BLaER1 treated with 17β-estradiol and CSF1 and Interleukin-3, amounts not matched to agents 10 nM and 100 nM (cell line): ENCODE measurements around the gene TMEM52.

Source experiments
- H3K27ac ChIP-seq, 11 experiments: shearing (Covaris generic); formaldehyde crosslinking; 2 replicates each; pipeline ENCODE4 v1.8.1; 2022
- H3K27me3 ChIP-seq, 11 experiments: shearing (Covaris generic); formaldehyde crosslinking; 2 replicates each; pipeline ENCODE4 v1.8.1; 2022
- H3K36me3 ChIP-seq, 11 experiments: shearing (Covaris generic); formaldehyde crosslinking; 2 replicates each; pipeline ENCODE4 v1.8.1; 2022
- H3K4me1 ChIP-seq, 10 experiments: shearing (Covaris generic); formaldehyde crosslinking; 2 replicates each; pipeline ENCODE4 v1.8.1; 2022
- H3K4me2 ChIP-seq, 11 experiments: shearing (Covaris generic); formaldehyde crosslinking; 2 replicates each; pipeline ENCODE4 v1.8.1; 2022
- H3K4me3 ChIP-seq, 10 experiments: shearing (Covaris generic); formaldehyde crosslinking; 2 replicates each; pipeline ENCODE4 v1.8.1; 2022
- H3K9ac ChIP-seq, 11 experiments: shearing (Covaris generic); formaldehyde crosslinking; 2 replicates each; pipeline ENCODE4 v1.8.1; 2022
- H3K9me3 ChIP-seq, 11 experiments: shearing (Covaris generic); formaldehyde crosslinking; replicated peaks in 1 of 11; 2 replicates each; pipeline ENCODE4 v1.8.1; 2022
- H4K20me1 ChIP-seq, 11 experiments: shearing (Covaris generic); formaldehyde crosslinking; 2 replicates each; pipeline ENCODE4 v1.8.1; 2022
- Cebpa-rat ChIP-seq, 11 experiments: shearing (Covaris generic); IDR thresholded peaks; 2 replicates each; pipeline ENCODE4 v1.8.1; 2022

The TMEM52 gene

DNA sequence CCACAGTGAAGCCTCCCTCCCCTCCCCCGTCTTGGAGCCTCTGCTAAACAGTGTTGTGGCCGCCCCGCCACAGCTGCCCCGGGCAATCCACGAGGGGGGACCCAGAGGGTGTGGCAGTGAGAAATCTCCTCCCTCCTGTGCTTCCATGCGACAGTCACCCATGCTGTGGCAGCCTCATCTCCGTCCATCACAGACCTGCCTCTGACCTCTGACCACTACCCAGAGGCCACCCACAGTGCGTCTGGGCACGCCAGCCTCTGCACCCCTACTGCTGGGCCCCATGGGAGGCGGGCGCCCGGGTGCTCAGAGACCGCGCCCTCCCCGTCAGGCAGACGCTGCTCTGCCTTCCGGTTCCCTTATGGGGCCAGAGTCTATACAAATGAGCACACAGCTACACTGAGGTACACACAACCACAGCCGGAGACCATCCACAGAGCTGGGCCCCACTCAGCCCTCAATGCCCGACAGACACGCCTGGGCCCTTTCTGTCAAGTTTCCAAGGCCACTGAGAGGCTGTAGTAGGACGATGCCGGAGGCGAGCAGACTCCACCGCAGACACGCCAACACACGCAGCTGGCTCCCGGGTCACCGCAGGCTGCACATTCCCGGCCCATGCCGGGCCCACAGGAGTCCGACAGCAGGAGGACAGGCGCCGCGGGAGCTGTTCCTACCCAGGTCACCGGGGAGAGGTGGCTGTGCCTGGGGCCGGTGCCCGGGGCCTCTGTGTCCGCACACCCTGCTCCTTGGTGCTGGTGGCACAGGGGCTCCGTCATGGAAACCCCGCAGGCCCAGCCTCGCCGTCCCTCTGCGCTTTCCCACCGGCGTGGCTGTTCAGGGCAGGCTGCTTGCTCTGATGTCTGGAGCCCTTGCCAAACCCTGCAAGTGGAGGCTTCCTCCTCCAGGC lies 23.9 kb upstream of the TMEM52 start:
- no peaks in the 10 kb centered on the region for H3K9me3 ChIP-seq
- TF ChIP-seq Cebpa-rat (IDR thresholded peaks at IDR 0.05), result no peak
- H4K20me1 ChIP-seq, result no peaks in the 10 kb centered on the region; a peak in 1 of 22 replicates
- peak overlapping the region; percentile 72 to 95 (median 86) for H3K4me2 ChIP-seq
- H3K36me3 ChIP-seq, result no peaks in the 10 kb centered on the region
- peak overlapping the region in 4 of 10 experiments; percentile 16 to 47 (median 25); a peak in 6 of 20 replicates for H3K4me3 ChIP-seq
- H3K9ac ChIP-seq, result peak overlapping the region in 9 of 11 experiments; percentile 2 to 59 (median 44); a peak in 13 of 22 replicates
- peak overlapping the region in 9 of 11 experiments; percentile 20 to 60 (median 49); a peak in 16 of 22 replicates for H3K27ac ChIP-seq
- H3K4me1 ChIP-seq, result peaks cover 22 to 81% (median 57%) of the 10 kb centered on the region in 10 experiments
- H3K27me3 ChIP-seq, result peaks cover 0 to 23% (median 0%) of the 10 kb centered on the region in 11 experiments; a peak in 8 of 22 replicates

DNA sequence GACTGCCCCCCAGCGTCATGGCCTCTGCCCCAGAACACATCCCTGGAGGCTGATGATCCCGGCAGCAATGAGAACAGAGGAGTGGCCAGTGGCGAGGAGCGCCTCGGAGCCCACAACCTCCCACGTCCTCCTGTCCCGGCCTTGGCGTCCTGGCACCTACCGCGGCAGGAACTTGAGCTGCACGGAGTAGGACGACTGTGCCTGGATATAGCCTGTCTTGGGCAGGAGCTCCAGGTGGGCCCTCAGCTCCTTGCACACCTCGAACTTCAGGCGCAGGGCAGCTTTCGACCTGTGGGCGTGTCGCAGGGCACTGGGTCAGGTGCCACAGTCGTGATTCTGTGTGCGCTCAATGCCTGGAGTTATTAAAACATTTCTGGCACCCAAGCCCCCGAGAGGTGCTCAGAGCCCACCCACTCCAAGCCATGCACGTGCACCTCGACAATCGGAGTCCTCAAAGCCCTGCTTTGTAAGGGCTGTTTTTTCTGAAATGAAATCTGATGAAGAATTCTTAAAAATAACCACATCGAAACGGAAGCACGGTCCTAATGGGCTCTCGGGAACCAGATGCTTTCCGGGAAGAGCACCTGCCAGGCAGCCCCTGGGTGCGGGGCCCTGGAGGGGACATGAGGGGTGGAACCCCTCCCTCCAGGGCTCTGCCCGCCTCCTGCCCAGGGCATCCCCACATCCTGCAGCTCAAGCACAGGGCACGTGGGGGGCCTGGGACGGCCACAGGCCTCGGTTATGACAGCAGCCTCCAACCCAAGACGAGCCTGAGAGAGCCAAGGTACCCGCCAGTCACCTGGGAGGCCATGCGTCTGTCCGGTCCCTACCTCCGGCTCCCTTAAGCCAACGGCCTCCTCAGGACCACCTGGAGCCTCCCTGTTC lies 23.0 kb upstream of the TMEM52 start:
- peak overlapping the region in 6 of 11 experiments; percentile 27 to 59 (median 53); a peak in 10 of 22 replicates for H3K9ac ChIP-seq
- peak overlapping the region in 4 of 10 experiments; percentile 1 to 47 (median 24); a peak in 5 of 20 replicates for H3K4me3 ChIP-seq
- H4K20me1 ChIP-seq, result no peaks in the 10 kb centered on the region; a peak in 2 of 22 replicates
- H3K4me1 ChIP-seq, result peaks cover 22 to 80% (median 61%) of the 10 kb centered on the region in 10 experiments
- H3K27ac ChIP-seq, result peak overlapping the region in 9 of 11 experiments; percentile 20 to 60 (median 49); a peak in 13 of 22 replicates
- peaks cover 0 to 28% (median 0%) of the 10 kb centered on the region in 11 experiments; a peak in 9 of 22 replicates for H3K27me3 ChIP-seq
- H3K9me3 ChIP-seq, result no peaks in the 10 kb centered on the region
- H3K4me2 ChIP-seq, result peak overlapping the region; percentile 72 to 95 (median 86)
- H3K36me3 ChIP-seq, result no peaks in the 10 kb centered on the region
- no peak for TF ChIP-seq Cebpa-rat (IDR thresholded peaks at IDR 0.05)

GRCh38 chr1:1941211-1941841 lies 22.2 kb upstream of the TMEM52 start:
- no peaks in the 10 kb centered on the region for H3K9me3 ChIP-seq
- H3K27ac ChIP-seq, result no peak overlapping the region
- no peaks in the 10 kb centered on the region for H3K36me3 ChIP-seq
- H4K20me1 ChIP-seq, result no peaks in the 10 kb centered on the region; a peak in 2 of 22 replicates
- peak overlapping the region in 1 of 11 experiments; percentile 56; a peak in 3 of 22 replicates for H3K9ac ChIP-seq
- no peak overlapping the region for H3K4me3 ChIP-seq
- H3K4me1 ChIP-seq, result peaks cover 22 to 80% (median 63%) of the 10 kb centered on the region in 10 experiments
- TF ChIP-seq Cebpa-rat (IDR thresholded peaks at IDR 0.05), result no peak
- H3K27me3 ChIP-seq, result peaks cover 0 to 36% (median 6%) of the 10 kb centered on the region in 11 experiments; a peak in 10 of 22 replicates
- H3K4me2 ChIP-seq, result peak overlapping the region in 10 of 11 experiments; percentile 33 to 95 (median 86); a peak in 18 of 22 replicates

DNA sequence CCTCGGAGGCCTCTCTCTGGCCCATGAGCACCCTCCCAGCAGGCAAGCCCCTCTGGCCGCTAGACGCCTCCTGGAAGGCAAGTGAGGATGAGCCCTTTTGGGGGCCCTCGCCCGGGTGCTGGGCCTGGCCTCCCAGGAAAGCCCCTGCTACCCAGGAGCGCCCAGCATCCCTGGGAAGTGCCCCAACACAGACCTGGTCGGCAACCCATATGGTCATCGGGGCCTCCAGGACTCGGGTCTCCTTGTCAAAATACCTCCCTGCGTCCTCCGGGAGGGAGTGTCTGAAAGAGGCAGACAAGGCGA lies 21.0 kb upstream of the TMEM52 start:
- Histone ChIP-seq H3K27me3 (peaks cover 0 to 37% (median 7%) of the 10 kb centered on the region in 11 experiments; a peak in 10 of 22 replicates), H3K27ac (no peak overlapping the region), H3K9ac (no peak overlapping the region), H4K20me1 (no peaks in the 10 kb centered on the region; a peak in 2 of 22 replicates), H3K4me3 (no peak overlapping the region), H3K4me2 (peak overlapping the region in 6 of 11 experiments; percentile 2 to 95 (median 68); a peak in 8 of 22 replicates), H3K36me3 (no peaks in the 10 kb centered on the region), H3K9me3 (peaks cover 0 to 4% (median 2%) of the 10 kb centered on the region in 11 experiments; a peak in 10 of 22 replicates), H3K4me1 (peaks cover 22 to 79% (median 64%) of the 10 kb centered on the region in 10 experiments)
- no peak for TF ChIP-seq Cebpa-rat (IDR thresholded peaks at IDR 0.05)

GRCh38 chr1:1939296-1940122 lies 20.4 kb upstream of the TMEM52 start:
- H3K4me3 ChIP-seq, result no peak overlapping the region

GRCh38 chr1:1938613-1939295 lies 19.7 kb upstream of the TMEM52 start:
- no peak overlapping the region for H3K27ac ChIP-seq
- no peaks in the 10 kb centered on the region; a peak in 2 of 22 replicates for H4K20me1 ChIP-seq
- peaks cover 22 to 68% (median 56%) of the 10 kb centered on the region in 10 experiments for H3K4me1 ChIP-seq
- H3K36me3 ChIP-seq, result no peaks in the 10 kb centered on the region
- TF ChIP-seq Cebpa-rat (IDR thresholded peaks at IDR 0.05), result no peak
- no peak overlapping the region for H3K4me3 ChIP-seq
- H3K27me3 ChIP-seq, result peaks cover 0 to 37% (median 7%) of the 10 kb centered on the region in 11 experiments; a peak in 10 of 22 replicates
- no peak overlapping the region for H3K9ac ChIP-seq
- H3K9me3 ChIP-seq, result peaks cover 0 to 17% (median 15%) of the 10 kb centered on the region in 11 experiments; a peak in 16 of 22 replicates
- no peak overlapping the region for H3K4me2 ChIP-seq

More at GRCh38 chr1:1939296-1940122, 20.4 kb upstream of the TMEM52 start:
- H3K27ac ChIP-seq, result no peak overlapping the region
- H3K9me3 ChIP-seq, result peaks cover 0 to 10% (median 8%) of the 10 kb centered on the region in 11 experiments; a peak in 14 of 22 replicates
- H3K9ac ChIP-seq, result no peak overlapping the region
- H3K36me3 ChIP-seq, result no peaks in the 10 kb centered on the region
- no peak for TF ChIP-seq Cebpa-rat (IDR thresholded peaks at IDR 0.05)
- peak overlapping the region in 7 of 11 experiments; percentile 0 to 95 (median 45); a peak in 8 of 22 replicates for H3K4me2 ChIP-seq
- H3K27me3 ChIP-seq, result peaks cover 0 to 37% (median 7%) of the 10 kb centered on the region in 11 experiments; a peak in 10 of 22 replicates
- H4K20me1 ChIP-seq, result no peaks in the 10 kb centered on the region; a peak in 2 of 22 replicates
- H3K4me1 ChIP-seq, result peaks cover 22 to 75% (median 63%) of the 10 kb centered on the region in 10 experiments

DNA sequence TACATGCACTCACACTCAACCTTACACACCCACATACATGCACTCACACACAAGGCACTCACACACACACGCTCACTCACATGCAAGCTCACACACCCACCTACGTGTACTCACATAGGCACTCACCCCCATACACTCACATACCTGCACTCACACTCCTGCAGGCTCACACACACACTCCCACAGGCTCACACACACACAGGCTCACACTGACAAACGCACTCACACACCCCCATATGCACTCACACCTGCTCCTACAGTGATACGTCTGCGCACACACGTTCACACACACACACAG lies 19.1 kb upstream of the TMEM52 start:
- Histone ChIP-seq H3K4me1 (peaks cover 17 to 63% (median 51%) of the 10 kb centered on the region in 10 experiments), H3K27me3 (peaks cover 0 to 37% (median 7%) of the 10 kb centered on the region in 11 experiments; a peak in 10 of 22 replicates)

More for the DNA sequence above, 19.1 kb upstream of the TMEM52 start:
- Histone ChIP-seq H3K27ac (no peak overlapping the region), H4K20me1 (no peaks in the 10 kb centered on the region; a peak in 2 of 22 replicates), H3K4me3 (no peak overlapping the region), H3K4me2 (no peak overlapping the region), H3K36me3 (no peaks in the 10 kb centered on the region), H3K9me3 (peaks cover 0 to 22% (median 18%) of the 10 kb centered on the region in 11 experiments; a peak in 16 of 22 replicates), H3K9ac (no peak overlapping the region)
- no peak for TF ChIP-seq Cebpa-rat (IDR thresholded peaks at IDR 0.05)
